ENCODE measurements around the gene SLC49A4. TPM values are rescaled to one million over a fixed set of nuclear protein-coding genes. Genes with fewer than 3 reads are reported as not detected.

SLC49A4 gene
- total and polyA plus RNA-seq, 11 donors: 5.6 to 25.4 (median 14.4) TPM

- Histone ChIP-seq H3K36me3 (peaks cover 0 to 27% (median 15%) of the 10 kb centered on the region in 9 donors), H3K9me3 (no peaks in the 10 kb centered on the region), H3K4me3 (no peak overlapping the region), H3K27me3 (no peaks in the 10 kb centered on the region), H3K4me1 (peaks cover 0 to 15% (median 2%) of the 10 kb centered on the region in 12 donors), H3K27ac (no peak overlapping the region)
- no peak for TF ChIP-seq POLR2A (IDR thresholded peaks at IDR 0.05)
- no peak for TF ChIP-seq CTCF (IDR thresholded peaks at IDR 0.05)
- DNase-seq (no peak), ATAC-seq (no peak)
- intact Hi-C loops (cut with DNase I): no loop called here
- 85 to 93% (median 90%) methylated on average over 2 of the region's 2 CpGs for WGBS, 4 donors
Observed at GRCh38 chr3:122803977-122804376, 9.1 kb downstream of the SLC49A4 start.

GRCh38 chr3:122810734-122811133 is 15.9 kb downstream of the SLC49A4 start:
- TF ChIP-seq CTCF (IDR thresholded peaks at IDR 0.05): no peak
- no peak for TF ChIP-seq POLR2A (IDR thresholded peaks at IDR 0.05)
- H3K4me1 ChIP-seq: no peaks in the 10 kb centered on the region
- ATAC-seq (no peak), DNase-seq (no peak)
- H3K27me3 ChIP-seq: no peaks in the 10 kb centered on the region
- H3K9me3 ChIP-seq: no peaks in the 10 kb centered on the region
- peaks cover 0 to 53% (median 20%) of the 10 kb centered on the region in 9 donors for H3K36me3 ChIP-seq
- intact Hi-C loops (cut with DNase I): no loop called here
- H3K4me3 ChIP-seq: no peak overlapping the region
- H3K27ac ChIP-seq: no peak overlapping the region

GRCh38 chr3:122816587-122816986 is 21.7 kb downstream of the SLC49A4 start:
- no peak for DNase-seq
- Histone ChIP-seq H3K4me3 (no peak overlapping the region), H3K36me3 (peaks cover 0 to 15% (median 5%) of the 10 kb centered on the region in 9 donors), H3K27ac (no peak overlapping the region), H3K9me3 (no peaks in the 10 kb centered on the region), H3K4me1 (peaks cover 0 to 4% (median 0%) of the 10 kb centered on the region in 12 donors), H3K27me3 (no peaks in the 10 kb centered on the region)
- intact Hi-C loops (cut with DNase I): no loop called here
- 74 to 89% (median 86%) methylated on average over 2 of the region's 2 CpGs for WGBS, 4 donors
- TF ChIP-seq CTCF (IDR thresholded peaks at IDR 0.05) (no peak), POLR2A (IDR thresholded peaks at IDR 0.05) (no peak)
- no peak for ATAC-seq

- WGBS, 4 donors: 90 to 95% (median 93%) methylated on average over 7 of the region's 7 CpGs
- peak overlapping the region in 2 of 12 donors; percentile 8 to 79 for H3K27ac ChIP-seq
- ATAC-seq: no peak
- no peaks in the 10 kb centered on the region for H3K27me3 ChIP-seq
- intact Hi-C loops (cut with DNase I): no loop called here
- H3K36me3 ChIP-seq: peaks cover 0 to 37% (median 9%) of the 10 kb centered on the region in 9 donors
- no peaks in the 10 kb centered on the region for H3K9me3 ChIP-seq
- H3K4me3 ChIP-seq: no peak overlapping the region
- DNase-seq: no peak
- peaks cover 0 to 23% (median 0%) of the 10 kb centered on the region in 12 donors for H3K4me1 ChIP-seq
- no peak for TF ChIP-seq CTCF (IDR thresholded peaks at IDR 0.05)
- TF ChIP-seq POLR2A (IDR thresholded peaks at IDR 0.05): no peak
Observed at GRCh38 chr3:122824465-122825381, 29.9 kb downstream of the SLC49A4 start.

Data from heart left ventricle (tissue), 16 donors.